ENCODE data around the gene NBPF1. TPM values are rescaled to one million over a fixed set of nuclear protein-coding genes. Genes with fewer than 3 reads are reported as not detected.

NBPF1 gene
- total and polyA plus RNA-seq, 9 of the 15 experiments (the other 6 are each of a cell fraction or from before 2014, with no cell fraction given): 5.2 to 42.6 (median 24.1) TPM

DNA sequence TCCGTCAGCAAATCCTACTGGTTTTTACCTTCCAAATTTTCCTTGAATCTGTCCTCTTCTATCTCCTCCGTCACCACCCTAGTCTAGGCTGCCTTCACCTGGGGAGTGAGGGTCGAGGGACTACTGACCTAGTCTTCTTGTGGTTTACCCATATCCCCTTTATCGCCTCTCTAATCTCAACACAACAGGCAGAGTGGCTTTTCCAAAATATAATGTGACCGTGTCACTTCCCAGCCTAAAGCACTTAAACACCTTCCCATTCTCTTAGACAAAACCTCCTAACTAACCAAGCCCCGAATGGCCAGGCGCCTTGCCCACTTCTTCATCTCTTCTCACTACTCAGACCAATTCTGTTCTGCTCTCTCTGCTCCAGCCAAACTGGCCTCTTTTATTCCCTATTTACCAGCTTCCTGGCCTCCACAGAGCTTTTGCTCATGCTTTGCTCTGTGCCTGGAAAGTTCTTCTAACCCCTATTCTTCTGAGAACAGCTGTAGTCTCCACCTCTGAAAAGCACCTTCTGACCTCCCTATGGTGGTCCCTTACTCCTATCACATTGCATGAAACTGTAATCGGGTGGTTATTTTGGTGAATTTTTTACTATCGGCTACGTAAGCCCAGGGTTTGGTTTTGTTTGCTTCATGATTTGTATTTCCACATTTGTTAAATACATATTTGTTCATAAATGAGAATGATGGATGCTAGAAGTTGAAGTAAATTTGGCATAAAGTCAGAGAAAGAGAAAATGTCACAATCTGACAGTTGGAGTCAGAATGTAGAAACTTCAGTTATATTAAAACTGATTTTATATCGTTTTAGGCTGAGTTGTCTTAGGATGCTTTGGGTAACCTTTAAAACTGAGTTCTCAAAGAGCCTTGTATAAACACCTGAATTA, 1.2 kb upstream of the NBPF1 start (continued):
- peak; percentile 67; the same call in 1 of the 2 replicates for TF ChIP-seq ZNF347 (CRISPR knock-in tag; IDR thresholded peaks at IDR 0.05; ENCODE audit: low read depth)
- peak; percentile 80 for TF ChIP-seq ZNF583 (CRISPR knock-in tag; IDR thresholded peaks at IDR 0.05)
- peak; percentile 93 for TF ChIP-seq ZNF165 (CRISPR knock-in tag; IDR thresholded peaks at IDR 0.05; ENCODE audit: borderline replicate concordance)
- TF ChIP-seq SETDB1 (IDR thresholded peaks at IDR 0.05; ENCODE audit: low read length): peak; percentile 62
- TF ChIP-seq, protein P1, sequence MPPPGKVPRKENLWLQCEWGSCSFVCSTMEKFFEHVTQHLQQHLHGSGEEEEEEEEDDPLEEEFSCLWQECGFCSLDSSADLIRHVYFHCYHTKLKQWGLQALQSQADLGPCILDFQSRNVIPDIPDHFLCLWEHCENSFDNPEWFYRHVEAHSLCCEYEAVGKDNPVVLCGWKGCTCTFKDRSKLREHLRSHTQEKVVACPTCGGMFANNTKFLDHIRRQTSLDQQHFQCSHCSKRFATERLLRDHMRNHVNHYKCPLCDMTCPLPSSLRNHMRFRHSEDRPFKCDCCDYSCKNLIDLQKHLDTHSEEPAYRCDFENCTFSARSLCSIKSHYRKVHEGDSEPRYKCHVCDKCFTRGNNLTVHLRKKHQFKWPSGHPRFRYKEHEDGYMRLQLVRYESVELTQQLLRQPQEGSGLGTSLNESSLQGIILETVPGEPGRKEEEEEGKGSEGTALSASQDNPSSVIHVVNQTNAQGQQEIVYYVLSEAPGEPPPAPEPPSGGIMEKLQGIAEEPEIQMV (tag; conservative IDR thresholded peaks at IDR 0.05; ENCODE audit: low read depth): no peak
- peak; percentile 56; the same call in 1 of the 2 replicates for TF ChIP-seq ZNF212 (CRISPR knock-in tag; IDR thresholded peaks at IDR 0.05)
- 0 out of 2 replicates have a peak, but pooled peaks have one; percentile 44 for TF ChIP-seq ZNF785 (CRISPR knock-in tag; IDR thresholded peaks at IDR 0.05)
- TF ChIP-seq, protein P2, sequence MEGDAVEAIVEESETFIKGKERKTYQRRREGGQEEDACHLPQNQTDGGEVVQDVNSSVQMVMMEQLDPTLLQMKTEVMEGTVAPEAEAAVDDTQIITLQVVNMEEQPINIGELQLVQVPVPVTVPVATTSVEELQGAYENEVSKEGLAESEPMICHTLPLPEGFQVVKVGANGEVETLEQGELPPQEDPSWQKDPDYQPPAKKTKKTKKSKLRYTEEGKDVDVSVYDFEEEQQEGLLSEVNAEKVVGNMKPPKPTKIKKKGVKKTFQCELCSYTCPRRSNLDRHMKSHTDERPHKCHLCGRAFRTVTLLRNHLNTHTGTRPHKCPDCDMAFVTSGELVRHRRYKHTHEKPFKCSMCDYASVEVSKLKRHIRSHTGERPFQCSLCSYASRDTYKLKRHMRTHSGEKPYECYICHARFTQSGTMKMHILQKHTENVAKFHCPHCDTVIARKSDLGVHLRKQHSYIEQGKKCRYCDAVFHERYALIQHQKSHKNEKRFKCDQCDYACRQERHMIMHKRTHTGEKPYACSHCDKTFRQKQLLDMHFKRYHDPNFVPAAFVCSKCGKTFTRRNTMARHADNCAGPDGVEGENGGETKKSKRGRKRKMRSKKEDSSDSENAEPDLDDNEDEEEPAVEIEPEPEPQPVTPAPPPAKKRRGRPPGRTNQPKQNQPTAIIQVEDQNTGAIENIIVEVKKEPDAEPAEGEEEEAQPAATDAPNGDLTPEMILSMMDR (IDR thresholded peaks at IDR 0.05 in 2 of 3, conservative IDR thresholded peaks at IDR 0.05 in 1 of 3; ENCODE audit: insufficient read depth in 2 of 3, low read depth in 1 of 3, low read length in 3 of 3): peak in 1 of 3 experiments; percentile 13; a peak in 2 of 6 replicates
- TF ChIP-seq, protein P3, sequence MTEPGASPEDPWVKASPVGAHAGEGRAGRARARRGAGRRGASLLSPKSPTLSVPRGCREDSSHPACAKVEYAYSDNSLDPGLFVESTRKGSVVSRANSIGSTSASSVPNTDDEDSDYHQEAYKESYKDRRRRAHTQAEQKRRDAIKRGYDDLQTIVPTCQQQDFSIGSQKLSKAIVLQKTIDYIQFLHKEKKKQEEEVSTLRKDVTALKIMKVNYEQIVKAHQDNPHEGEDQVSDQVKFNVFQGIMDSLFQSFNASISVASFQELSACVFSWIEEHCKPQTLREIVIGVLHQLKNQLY (CRISPR knock-in tag; conservative IDR thresholded peaks at IDR 0.05): peak in 1 of 2 experiments; percentile 84; a peak in 1 of 4 replicates
- TF ChIP-seq BACH1 (tag; IDR thresholded peaks at IDR 0.05): no peak
- no peak for TF ChIP-seq PTTG1 (tag; IDR thresholded peaks at IDR 0.05; ENCODE audit: low read depth)
- TF ChIP-seq PHF21A (IDR thresholded peaks at IDR 0.05; ENCODE audit: borderline replicate concordance, low read depth): no peak
- 0 out of 2 replicates have a peak, but pooled peaks have one; percentile 50 for TF ChIP-seq ERF (CRISPR knock-in tag; IDR thresholded peaks at IDR 0.05)
- TF ChIP-seq PHF20 (IDR thresholded peaks at IDR 0.05; ENCODE audit: partially characterized antibody): no peak
- TF ChIP-seq, protein P4, sequence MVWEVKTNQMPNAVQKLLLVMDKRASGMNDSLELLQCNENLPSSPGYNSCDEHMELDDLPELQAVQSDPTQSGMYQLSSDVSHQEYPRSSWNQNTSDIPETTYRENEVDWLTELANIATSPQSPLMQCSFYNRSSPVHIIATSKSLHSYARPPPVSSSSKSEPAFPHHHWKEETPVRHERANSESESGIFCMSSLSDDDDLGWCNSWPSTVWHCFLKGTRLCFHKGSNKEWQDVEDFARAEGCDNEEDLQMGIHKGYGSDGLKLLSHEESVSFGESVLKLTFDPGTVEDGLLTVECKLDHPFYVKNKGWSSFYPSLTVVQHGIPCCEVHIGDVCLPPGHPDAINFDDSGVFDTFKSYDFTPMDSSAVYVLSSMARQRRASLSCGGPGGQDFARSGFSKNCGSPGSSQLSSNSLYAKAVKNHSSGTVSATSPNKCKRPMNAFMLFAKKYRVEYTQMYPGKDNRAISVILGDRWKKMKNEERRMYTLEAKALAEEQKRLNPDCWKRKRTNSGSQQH (CRISPR knock-in tag; IDR thresholded peaks at IDR 0.05): peak; percentile 92
- peak; percentile 92 for TF ChIP-seq NR2F6 (CRISPR knock-in tag; IDR thresholded peaks at IDR 0.05)
- no peak for TF ChIP-seq ZFP30 (CRISPR knock-in tag; IDR thresholded peaks at IDR 0.05; ENCODE audit: borderline replicate concordance)
- no peak for TF ChIP-seq MTF1 (CRISPR knock-in tag; IDR thresholded peaks at IDR 0.05; ENCODE audit: borderline replicate concordance)
- TF ChIP-seq SMAD4 (CRISPR knock-in tag; conservative IDR thresholded peaks at IDR 0.05): no peak
- no peak for TF ChIP-seq ZNF551 (CRISPR knock-in tag; IDR thresholded peaks at IDR 0.05)
- TF ChIP-seq, protein P5, sequence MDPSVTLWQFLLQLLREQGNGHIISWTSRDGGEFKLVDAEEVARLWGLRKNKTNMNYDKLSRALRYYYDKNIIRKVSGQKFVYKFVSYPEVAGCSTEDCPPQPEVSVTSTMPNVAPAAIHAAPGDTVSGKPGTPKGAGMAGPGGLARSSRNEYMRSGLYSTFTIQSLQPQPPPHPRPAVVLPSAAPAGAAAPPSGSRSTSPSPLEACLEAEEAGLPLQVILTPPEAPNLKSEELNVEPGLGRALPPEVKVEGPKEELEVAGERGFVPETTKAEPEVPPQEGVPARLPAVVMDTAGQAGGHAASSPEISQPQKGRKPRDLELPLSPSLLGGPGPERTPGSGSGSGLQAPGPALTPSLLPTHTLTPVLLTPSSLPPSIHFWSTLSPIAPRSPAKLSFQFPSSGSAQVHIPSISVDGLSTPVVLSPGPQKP (CRISPR knock-in tag; IDR thresholded peaks at IDR 0.05): no peak
